Activated CD4-positive, alpha-beta T cell treated with anti-CD3 and anti-CD28 coated beads for 48 hours (primary cell): ENCODE measurements around the gene FIG4.
"Not testable (repeated sequence)": the region's sequence is repeated elsewhere in the genome, so short reads cannot be mapped to it uniquely, and the experiment has no call there.

ENCODE experiments used
- DNase-seq: peaks from one replicate; pipeline ENCODE4 v3.0.0-alpha.2; 2020

The FIG4 gene

GRCh38 chr6:109705258-109705657, 14.2 kb downstream of the FIG4 start:
- DNase-seq = peak; percentile 83

- no peak for DNase-seq
Measured at GRCh38 chr6:109706513-109706912, 15.4 kb downstream of the FIG4 start.

- DNase-seq = not testable (repeated sequence)
Measured at GRCh38 chr6:109708099-109708498, 17.0 kb downstream of the FIG4 start.

GRCh38 chr6:109713097-109713496, 22.0 kb downstream of the FIG4 start:
- DNase-seq = peak; percentile 44

GRCh38 chr6:109714166-109714565, 23.1 kb downstream of the FIG4 start:
- DNase-seq = no peak

GRCh38 chr6:109714611-109715010, 23.5 kb downstream of the FIG4 start:
- no peak for DNase-seq

- no peak for DNase-seq
Measured at GRCh38 chr6:109715616-109716015, 24.5 kb downstream of the FIG4 start.

GRCh38 chr6:109717971-109718370, 26.9 kb downstream of the FIG4 start:
- no peak for DNase-seq

GRCh38 chr6:109718991-109719390, 27.9 kb downstream of the FIG4 start:
- DNase-seq = no peak

- no peak for DNase-seq
Measured at GRCh38 chr6:109720311-109720710, 29.2 kb downstream of the FIG4 start.

- no peak for DNase-seq
Measured at GRCh38 chr6:109722011-109722410, 30.9 kb downstream of the FIG4 start.

- DNase-seq = no peak
Measured at GRCh38 chr6:109722564-109723254, 31.6 kb downstream of the FIG4 start.

GRCh38 chr6:109725250-109725649, 34.2 kb downstream of the FIG4 start:
- DNase-seq = not testable (repeated sequence)

GRCh38 chr6:109736273-109737025, 45.4 kb downstream of the FIG4 start:
- no peak for DNase-seq

- no peak for DNase-seq
Measured at GRCh38 chr6:109738255-109738654, 47.2 kb downstream of the FIG4 start.

- no peak for DNase-seq
Measured at GRCh38 chr6:109738667-109739066, 47.6 kb downstream of the FIG4 start.

- no peak for DNase-seq
Measured at GRCh38 chr6:109739686-109740085, 48.6 kb downstream of the FIG4 start.

- DNase-seq = no peak
Measured at GRCh38 chr6:109740787-109741186, 49.7 kb downstream of the FIG4 start.

GRCh38 chr6:109743739-109744138, 52.6 kb downstream of the FIG4 start:
- no peak for DNase-seq

- not testable (repeated sequence) for DNase-seq
Measured at GRCh38 chr6:109744779-109745178, 53.7 kb downstream of the FIG4 start.

- no peak for DNase-seq
Measured at GRCh38 chr6:109747221-109747620, 56.1 kb downstream of the FIG4 start.

- DNase-seq = no peak
Measured at GRCh38 chr6:109759098-109759955, 68.2 kb downstream of the FIG4 start.

- no peak for DNase-seq
Measured at GRCh38 chr6:109760208-109760607, 69.1 kb downstream of the FIG4 start.

- no peak for DNase-seq
Measured at GRCh38 chr6:109762166-109762565, 71.1 kb downstream of the FIG4 start.
